Esophagus squamous epithelium (tissue), 5 donors: ENCODE measurements around the gene CMTM3. TPM values are rescaled to one million over a fixed set of nuclear protein-coding genes. Genes with fewer than 3 reads are reported as not detected.
A peak's percentile ranks its signal among the peaks of the same experiment; 100 is the strongest.
"Not testable (repeated sequence)": the region's sequence is repeated elsewhere in the genome, so short reads cannot be mapped to it uniquely, and the experiment has no call there.

Experiments
- DNase-seq: peaks from one replicate; lab custom pipeline; 2025; lab: John Stamatoyannopoulos, UW
- H3K27ac ChIP-seq, 4 donors: fragments of 200-600 bp; sonication (generic); one replicate each; pipeline ENCODE4 v1.5.1; 2016 to 2019; ENCODE audit warnings: mild to moderate bottlenecking in 1 of 4
- H3K27me3 ChIP-seq, 4 donors: fragments of 200-600 bp; sonication (generic); 1 replicate in 3 of 4; 2 replicates in 1 of 4; pipeline versions ENCODE4 v1.5.1 to v1.6.0; 2017 to 2021; ENCODE audit warnings: antibody characterized with exemption in 1 of 4
- H3K36me3 ChIP-seq, 3 donors: fragments of 200-600 bp; sonication (generic); one replicate each; pipeline ENCODE4 v1.5.1; 2016 to 2019
- H3K4me1 ChIP-seq, 3 donors: fragments of 200-600 bp; sonication (generic); one replicate each; pipeline ENCODE4 v1.5.1; 2017 to 2019
- H3K4me3 ChIP-seq, 4 donors: fragments of 200-600 bp; sonication (generic); 1 replicate in 3 of 4; 2 replicates in 1 of 4; pipeline ENCODE4 v1.5.1; 2016 to 2019; ENCODE audit warnings: mild to moderate bottlenecking in 2 of 4, moderate library complexity in 1 of 4
- H3K9me3 ChIP-seq, 3 donors: fragments of 200-600 bp; sonication (generic); one replicate each; pipeline ENCODE4 v1.5.1; 2016 to 2019
- POLR2A ChIP-seq, 4 donors: fragments of 450-650 bp; IDR thresholded peaks; one replicate each; pipeline ENCODE4 v1.6.1; 2017; ENCODE audit warnings: antibody characterized with exemption in 4 of 4, mild to moderate bottlenecking in 4 of 4, moderate library complexity in 3 of 4
- WGBS, 2 donors: methylation state at CpG; one replicate each; pipeline ENCODE4 v1.1.5; 2018; 5-methylcytosine and 5-hydroxymethylcytosine counted together
- intact Hi-C: fragments of 100-400 bp; cut with DNase I; formaldehyde crosslinking; loops from one replicate; pipeline ENCODE4 v1.15.0; 2022
- total RNA-seq, 4 donors: library from RNA; depleted of rRNA; stranded (reverse); fragments of >200 nt; gene quantifications; one replicate each; pipeline ENCODE4 v1.1.0, GENCODE V29; 2016
- TF ChIP-seq, protein P1 (sequence below), 6 experiments: fragments of 450-650 bp in 4 of 6; fragments of 200-600 bp in 2 of 6; sonication (generic) in 2 of 6; IDR thresholded peaks; one replicate each; pipeline ENCODE4 v1.5.1; 2016 to 2019; ENCODE audit warnings: antibody characterized with exemption in 6 of 6, mild to moderate bottlenecking in 4 of 6, moderate library complexity in 4 of 6
- donor health status: DM: yes; HTN: yes; CAD: no.

CMTM3 gene
- total RNA-seq, 4 donors from 2014 or later, result 4.0 to 19.6 (median 8.9) TPM

DNA sequence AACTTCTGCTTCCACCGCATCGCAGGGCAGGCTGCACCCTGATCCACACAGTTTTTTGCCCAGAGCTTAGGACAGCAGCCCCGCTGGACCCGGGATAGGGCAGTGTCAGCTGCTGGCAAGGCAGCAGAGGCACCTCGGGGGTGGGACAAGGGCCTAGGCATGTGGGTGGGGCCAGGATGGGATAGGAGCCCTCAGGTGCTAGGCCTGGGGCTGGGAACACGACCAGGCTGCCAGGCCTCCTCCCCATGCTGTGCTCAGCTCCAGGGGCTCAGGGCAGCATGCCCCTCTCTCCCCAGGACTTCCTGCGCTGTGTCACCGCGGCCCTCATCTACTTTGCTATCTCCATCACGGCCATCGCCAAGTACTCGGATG lies 4.6 kb downstream of the CMTM3 start:
- DNase-seq, result no peak
- TF ChIP-seq, protein P1, sequence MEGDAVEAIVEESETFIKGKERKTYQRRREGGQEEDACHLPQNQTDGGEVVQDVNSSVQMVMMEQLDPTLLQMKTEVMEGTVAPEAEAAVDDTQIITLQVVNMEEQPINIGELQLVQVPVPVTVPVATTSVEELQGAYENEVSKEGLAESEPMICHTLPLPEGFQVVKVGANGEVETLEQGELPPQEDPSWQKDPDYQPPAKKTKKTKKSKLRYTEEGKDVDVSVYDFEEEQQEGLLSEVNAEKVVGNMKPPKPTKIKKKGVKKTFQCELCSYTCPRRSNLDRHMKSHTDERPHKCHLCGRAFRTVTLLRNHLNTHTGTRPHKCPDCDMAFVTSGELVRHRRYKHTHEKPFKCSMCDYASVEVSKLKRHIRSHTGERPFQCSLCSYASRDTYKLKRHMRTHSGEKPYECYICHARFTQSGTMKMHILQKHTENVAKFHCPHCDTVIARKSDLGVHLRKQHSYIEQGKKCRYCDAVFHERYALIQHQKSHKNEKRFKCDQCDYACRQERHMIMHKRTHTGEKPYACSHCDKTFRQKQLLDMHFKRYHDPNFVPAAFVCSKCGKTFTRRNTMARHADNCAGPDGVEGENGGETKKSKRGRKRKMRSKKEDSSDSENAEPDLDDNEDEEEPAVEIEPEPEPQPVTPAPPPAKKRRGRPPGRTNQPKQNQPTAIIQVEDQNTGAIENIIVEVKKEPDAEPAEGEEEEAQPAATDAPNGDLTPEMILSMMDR (IDR thresholded peaks at IDR 0.05), result no peak
- no peak for TF ChIP-seq POLR2A (IDR thresholded peaks at IDR 0.05)
- 67 to 80% methylated on average over 1 to 4 of the region's 12 CpGs for WGBS, 2 donors
- Histone ChIP-seq H3K9me3 (no peaks in the 10 kb centered on the region), H3K27ac (peak overlapping the region in 3 of 4 donors; percentile 5 to 41 (median 14)), H3K27me3 (peaks cover 0 to 10% (median 0%) of the 10 kb centered on the region in 4 donors), H3K4me3 (no peak overlapping the region), H3K4me1 (peaks cover 14 to 45% (median 24%) of the 10 kb centered on the region in 3 donors), H3K36me3 (peaks cover 14 to 54% (median 26%) of the 10 kb centered on the region in 3 donors)
- intact Hi-C loops, result loop anchor here (10.0 kb wide), 2 partner anchors 134 to 256 kb away; no protein-coding TSS in a partner anchor

- Histone ChIP-seq H3K36me3 (peaks cover 14 to 66% (median 26%) of the 10 kb centered on the region in 3 donors), H3K9me3 (no peaks in the 10 kb centered on the region), H3K27me3 (no peaks in the 10 kb centered on the region), H3K4me1 (peaks cover 11 to 35% (median 23%) of the 10 kb centered on the region in 3 donors), H3K27ac (no peak overlapping the region), H3K4me3 (no peak overlapping the region)
- DNase-seq, result no peak
- intact Hi-C loops, result no loop called here
- TF ChIP-seq, protein P1 (IDR thresholded peaks at IDR 0.05), result no peak
- no peak for TF ChIP-seq POLR2A (IDR thresholded peaks at IDR 0.05)
- 92 to 95% methylated on average over 6 to 10 of the region's 14 CpGs for WGBS, 2 donors
Observed at GRCh38 chr16:66610111-66610820, 5.8 kb downstream of the CMTM3 start.

DNA sequence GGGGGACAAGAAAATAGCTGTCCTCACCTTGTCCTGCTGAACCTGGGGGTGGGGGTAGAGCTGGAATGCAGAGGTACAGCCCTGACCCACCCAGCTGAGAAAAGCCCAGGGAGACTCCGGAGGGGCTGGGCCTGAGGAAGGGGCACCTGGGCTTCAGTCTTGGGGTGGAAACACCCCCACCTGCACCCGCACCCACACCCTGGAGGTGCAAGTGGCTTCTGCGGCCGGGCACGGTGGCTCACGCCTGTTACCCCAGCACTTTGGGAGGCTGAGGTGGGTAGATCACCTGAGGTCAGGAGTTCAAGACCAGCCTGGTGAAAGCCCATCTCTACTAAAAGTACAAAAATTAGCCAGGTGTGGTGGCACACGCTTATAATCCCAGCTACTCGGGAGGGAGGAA lies 7.4 kb downstream of the CMTM3 start:
- H3K27ac ChIP-seq, intact Hi-C loops, DNase-seq, H3K4me3 ChIP-seq, H3K9me3 ChIP-seq, H3K27me3 ChIP-seq: not testable (repeated sequence)
- whole genome bisulfite sequencing, 2 donors, result 85 to 90% methylated on average over 7 of the region's 8 CpGs
- H3K4me1 ChIP-seq, result peaks cover 3 to 20% (median 9%) of the 10 kb centered on the region in 3 donors
- peaks cover 14 to 82% (median 26%) of the 10 kb centered on the region in 3 donors for H3K36me3 ChIP-seq

- Histone ChIP-seq H3K27me3 (no peaks in the 10 kb centered on the region), H3K27ac (no peak overlapping the region), H3K9me3 (no peaks in the 10 kb centered on the region), H3K4me1 (peaks cover 3 to 23% (median 9%) of the 10 kb centered on the region in 3 donors), H3K36me3 (peaks cover 14 to 82% (median 26%) of the 10 kb centered on the region in 3 donors), H3K4me3 (no peak overlapping the region)
- TF ChIP-seq, protein P1 (IDR thresholded peaks at IDR 0.05), result no peak
- TF ChIP-seq POLR2A (IDR thresholded peaks at IDR 0.05), result no peak
- 87 to 93% methylated on average over 6 to 7 of the region's 14 CpGs for WGBS, 2 donors
- no peak for DNase-seq
- intact Hi-C loops, result no loop called here
Observed at GRCh38 chr16:66612422-66612821, 7.9 kb downstream of the CMTM3 start.

DNA sequence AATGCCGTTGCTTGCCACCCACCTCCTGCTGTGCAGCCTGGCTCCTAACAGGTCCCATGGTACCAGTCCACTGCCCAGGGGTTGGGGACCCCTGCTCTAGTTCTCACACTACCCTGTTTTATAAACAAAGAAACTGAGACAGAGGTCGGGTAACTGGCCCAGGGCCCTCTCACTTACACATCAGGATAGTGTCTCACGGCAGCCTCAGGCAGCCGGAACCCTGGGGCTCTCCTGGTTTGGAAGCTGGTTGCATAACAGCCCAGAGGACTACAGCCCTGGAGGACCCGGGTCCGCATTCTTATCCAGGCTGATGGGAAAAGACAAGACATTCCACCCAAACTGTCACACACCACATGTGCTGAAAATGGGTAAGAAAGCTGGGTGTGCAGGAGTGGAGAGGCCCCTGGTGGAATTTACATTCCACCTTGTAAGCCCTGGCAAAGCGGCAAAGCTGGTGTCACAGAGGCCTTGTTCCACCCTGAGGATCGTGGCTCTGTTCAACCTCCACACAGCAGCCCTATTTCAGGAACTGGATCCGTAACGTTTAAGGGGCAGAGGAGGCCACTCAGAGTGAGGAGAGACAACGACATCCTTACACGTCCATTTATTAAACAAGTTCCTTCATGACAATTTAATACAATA lies 9.8 kb downstream of the CMTM3 start:
- Histone ChIP-seq H3K9me3 (no peaks in the 10 kb centered on the region), H3K4me1 (peaks cover 12 to 23% (median 17%) of the 10 kb centered on the region in 3 donors), H3K27ac (no peak overlapping the region), H3K4me3 (no peak overlapping the region), H3K27me3 (no peaks in the 10 kb centered on the region), H3K36me3 (peaks cover 14 to 76% (median 22%) of the 10 kb centered on the region in 3 donors)
- no peak for DNase-seq
- WGBS, 2 donors, result 78 to 92% methylated on average over 6 to 9 of the region's 12 CpGs
- TF ChIP-seq, protein P1 (IDR thresholded peaks at IDR 0.05), result no peak
- no peak for TF ChIP-seq POLR2A (IDR thresholded peaks at IDR 0.05)
- intact Hi-C loops, result no loop called here
